ENCODE data around the gene AMPH.

DNA sequence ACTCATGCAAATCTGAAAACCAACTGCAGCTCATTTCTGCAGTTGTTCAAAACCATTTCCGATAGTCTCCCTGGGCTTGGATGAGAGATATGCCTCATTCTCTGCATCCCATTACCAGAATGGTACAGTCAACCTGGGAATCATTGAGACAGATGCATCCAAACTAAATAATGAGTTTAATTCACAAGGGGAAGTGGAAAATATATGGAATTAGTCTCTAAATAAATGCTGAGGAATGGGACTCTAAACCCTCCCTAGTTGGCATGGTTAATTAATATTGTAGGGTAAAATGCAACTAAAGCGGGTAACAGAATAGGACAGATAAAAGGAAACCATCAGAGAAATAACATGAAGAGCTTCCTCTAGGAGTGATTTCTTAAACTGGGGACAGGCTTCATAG lies 118.9 kb downstream of the AMPH start:
- no peak for TF ChIP-seq BHLHE40 (IDR thresholded peaks at IDR 0.05; ENCODE audit: low read length)
- TF ChIP-seq MAZ (CRISPR knock-in tag; conservative IDR thresholded peaks at IDR 0.05 in 1 of 2, IDR thresholded peaks at IDR 0.05 in 1 of 2): no peak
- TF ChIP-seq, protein P1, sequence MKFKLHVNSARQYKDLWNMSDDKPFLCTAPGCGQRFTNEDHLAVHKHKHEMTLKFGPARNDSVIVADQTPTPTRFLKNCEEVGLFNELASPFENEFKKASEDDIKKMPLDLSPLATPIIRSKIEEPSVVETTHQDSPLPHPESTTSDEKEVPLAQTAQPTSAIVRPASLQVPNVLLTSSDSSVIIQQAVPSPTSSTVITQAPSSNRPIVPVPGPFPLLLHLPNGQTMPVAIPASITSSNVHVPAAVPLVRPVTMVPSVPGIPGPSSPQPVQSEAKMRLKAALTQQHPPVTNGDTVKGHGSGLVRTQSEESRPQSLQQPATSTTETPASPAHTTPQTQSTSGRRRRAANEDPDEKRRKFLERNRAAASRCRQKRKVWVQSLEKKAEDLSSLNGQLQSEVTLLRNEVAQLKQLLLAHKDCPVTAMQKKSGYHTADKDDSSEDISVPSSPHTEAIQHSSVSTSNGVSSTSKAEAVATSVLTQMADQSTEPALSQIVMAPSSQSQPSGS (CRISPR knock-in tag; IDR thresholded peaks at IDR 0.05): no peak
- no peak for TF ChIP-seq YY1 (IDR thresholded peaks at IDR 0.05; ENCODE audit: borderline replicate concordance in 1 of 3, control insufficient read depth in 1 of 3, extremely low read depth in 1 of 3, insufficient read depth in 3 of 3, insufficient read length in 1 of 3, insufficient replicate concordance in 2 of 3, low read depth in 1 of 3, low read length in 2 of 3)

Data from K562 (cell line).